Prostate gland (tissue), 2 donors: ENCODE measurements around the gene CFHR1.

ENCODE experiments used
- POLR2AphosphoS5 ChIP-seq: sonication (generic); formaldehyde crosslinking; IDR thresholded peaks from one replicate; pipeline ENCODE4 v1.6.1; 2017; ENCODE audit warnings: antibody characterized with exemption
- TF ChIP-seq, protein P1 (sequence below), 4 experiments: fragments of 200-600 bp in 2 of 4; fragments of 450-650 bp in 2 of 4; sonication (generic) in 2 of 4; IDR thresholded peaks; 1 replicate in 3 of 4; 2 replicates in 1 of 4; pipeline ENCODE4 v1.5.1; 2016 to 2019; ENCODE audit warnings: antibody characterized with exemption in 4 of 4, mild to moderate bottlenecking in 2 of 4, moderate library complexity in 2 of 4

DNA sequence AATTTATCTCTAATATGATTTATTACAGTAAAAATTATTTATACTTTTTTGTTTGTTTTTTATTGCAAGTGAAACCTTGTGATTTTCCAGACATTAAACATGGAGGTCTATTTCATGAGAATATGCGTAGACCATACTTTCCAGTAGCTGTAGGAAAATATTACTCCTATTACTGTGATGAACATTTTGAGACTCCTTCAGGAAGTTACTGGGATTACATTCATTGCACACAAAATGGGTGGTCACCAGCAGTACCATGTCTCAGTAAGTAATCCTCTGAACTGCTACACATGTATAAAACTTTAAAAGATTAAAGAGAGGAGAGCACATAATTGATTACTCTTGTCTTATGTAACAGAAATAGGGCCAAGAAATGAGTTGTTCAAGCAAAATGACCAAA is 40.4 kb upstream of the CFHR1 start:
- TF ChIP-seq POLR2AphosphoS5, result no peak
- TF ChIP-seq, protein P1, sequence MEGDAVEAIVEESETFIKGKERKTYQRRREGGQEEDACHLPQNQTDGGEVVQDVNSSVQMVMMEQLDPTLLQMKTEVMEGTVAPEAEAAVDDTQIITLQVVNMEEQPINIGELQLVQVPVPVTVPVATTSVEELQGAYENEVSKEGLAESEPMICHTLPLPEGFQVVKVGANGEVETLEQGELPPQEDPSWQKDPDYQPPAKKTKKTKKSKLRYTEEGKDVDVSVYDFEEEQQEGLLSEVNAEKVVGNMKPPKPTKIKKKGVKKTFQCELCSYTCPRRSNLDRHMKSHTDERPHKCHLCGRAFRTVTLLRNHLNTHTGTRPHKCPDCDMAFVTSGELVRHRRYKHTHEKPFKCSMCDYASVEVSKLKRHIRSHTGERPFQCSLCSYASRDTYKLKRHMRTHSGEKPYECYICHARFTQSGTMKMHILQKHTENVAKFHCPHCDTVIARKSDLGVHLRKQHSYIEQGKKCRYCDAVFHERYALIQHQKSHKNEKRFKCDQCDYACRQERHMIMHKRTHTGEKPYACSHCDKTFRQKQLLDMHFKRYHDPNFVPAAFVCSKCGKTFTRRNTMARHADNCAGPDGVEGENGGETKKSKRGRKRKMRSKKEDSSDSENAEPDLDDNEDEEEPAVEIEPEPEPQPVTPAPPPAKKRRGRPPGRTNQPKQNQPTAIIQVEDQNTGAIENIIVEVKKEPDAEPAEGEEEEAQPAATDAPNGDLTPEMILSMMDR (IDR thresholded peaks at IDR 0.05), result no peak
